ENCODE measurements around the gene TTN.

DNA sequence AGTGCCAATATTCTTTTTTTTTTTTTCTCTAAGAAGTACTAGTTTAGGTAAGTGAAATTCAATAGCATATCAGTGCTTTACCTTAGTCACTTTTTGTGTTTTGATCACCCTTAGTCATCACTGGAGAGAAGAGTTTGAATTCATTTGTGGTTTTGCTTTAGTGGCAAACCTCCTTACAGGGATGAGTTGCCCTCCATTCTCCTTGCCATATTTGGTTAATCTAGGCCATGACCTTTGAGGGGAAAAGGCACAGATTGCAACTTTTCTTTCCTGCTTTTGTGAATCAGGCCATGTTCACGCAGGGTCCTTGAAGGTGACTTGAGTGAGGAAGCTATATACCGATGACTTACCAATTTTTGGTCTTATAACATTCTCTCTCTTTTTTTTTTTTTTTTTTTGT is 292.6 kb downstream of the TTN start:
- TF ChIP-seq CTCF (IDR thresholded peaks at IDR 0.05) (no peak), POLR2A (IDR thresholded peaks at IDR 0.05) (no peak)

All from esophagus squamous epithelium (tissue), 4 donors.